HEK293 (cell line): ENCODE results near the gene NOTCH3.

Experiments used
- CTCF ChIA-PET: fragments of 350-600 bp; formaldehyde crosslinking; extraction: SDS; loops from one replicate; lab custom pipeline; 2021; ENCODE audit warnings: antibody characterized with exemption; lab: Yijun Ruan, JAX
- POLR2A ChIA-PET: fragments of 300-600 bp; formaldehyde crosslinking; extraction: SDS; loops from one replicate; lab custom pipeline; 2020; ENCODE audit warnings: antibody characterized with exemption, inconsistent platforms; lab: Yijun Ruan, JAX
- H3K27ac ChIP-seq: fragments of 200-500 bp; sonication (Bioruptor generic); 2 replicates; pipeline ENCODE4 v1.5.1; 2014; ENCODE audit warnings: low read depth, low read length, control low read depth, inconsistent platforms; ENCODE audit errors: extremely low read depth
- H3K36me3 ChIP-seq, 2 experiments: fragments of 200-500 bp in 1 of 2; sonication (Bioruptor generic) in 1 of 2; 1 replicate in 1 of 2; 2 replicates in 1 of 2; pipeline ENCODE4 v1.5.1; 2014 to 2017; ENCODE audit warnings: inconsistent platforms in 2 of 2, low read length in 2 of 2; ENCODE audit not compliant: control insufficient read depth in 2 of 2, insufficient read depth in 1 of 2
- H3K4me1 ChIP-seq: fragments of 200-500 bp; sonication (Bioruptor generic); 2 replicates; pipeline ENCODE4 v1.5.1; 2014; ENCODE audit warnings: mild to moderate bottlenecking, low read length, inconsistent platforms; ENCODE audit not compliant: control insufficient read depth, insufficient read depth
- H3K4me3 ChIP-seq: 2 replicates; pipeline ENCODE4 v1.5.1; 2011; ENCODE audit warnings: low read depth, mild to moderate bottlenecking, control low read depth, low read length, moderate library complexity
- H3K9me3 ChIP-seq: fragments of 200-500 bp; sonication (Bioruptor generic); 2 replicates; pipeline ENCODE4 v1.5.1; 2014; ENCODE audit warnings: low read depth, low read length, inconsistent platforms; ENCODE audit not compliant: control insufficient read depth, insufficient read depth
- AEBP2 ChIP-seq: fragments of 450-650 bp; formaldehyde crosslinking; IDR thresholded peaks from 2 replicates; pipeline ENCODE4 v1.5.1; 2016; ENCODE audit warnings: missing biosample characterization, missing genetic modification characterization, borderline replicate concordance
- GLIS1 ChIP-seq: fragments of 450-650 bp; formaldehyde crosslinking; IDR thresholded peaks from 2 replicates; pipeline ENCODE4 v1.5.1; 2016; ENCODE audit warnings: missing biosample characterization, missing genetic modification characterization
- OSR2 ChIP-seq: fragments of 450-650 bp; formaldehyde crosslinking; IDR thresholded peaks from 2 replicates; pipeline ENCODE4 v1.5.1; 2016; ENCODE audit warnings: missing biosample characterization, missing genetic modification characterization
- SCRT1 ChIP-seq: fragments of 450-650 bp; formaldehyde crosslinking; IDR thresholded peaks from 2 replicates; pipeline ENCODE4 v1.5.1; 2016; ENCODE audit warnings: missing biosample characterization, missing genetic modification characterization, borderline replicate concordance
- ZFP37 ChIP-seq: fragments of 450-650 bp; formaldehyde crosslinking; IDR thresholded peaks from 2 replicates; pipeline ENCODE4 v1.5.1; 2016; ENCODE audit warnings: missing biosample characterization, missing genetic modification characterization
- ZNF449 ChIP-seq: fragments of 450-650 bp; formaldehyde crosslinking; IDR thresholded peaks from 2 replicates; pipeline ENCODE4 v1.5.1; 2017; ENCODE audit warnings: missing biosample characterization, mild to moderate bottlenecking, missing genetic modification characterization, moderate library complexity
- ZNF530 ChIP-seq: fragments of 450-650 bp; formaldehyde crosslinking; IDR thresholded peaks from 2 replicates; pipeline ENCODE4 v1.5.1; 2016; ENCODE audit warnings: low read depth, missing biosample characterization, missing genetic modification characterization
- ZNF580 ChIP-seq: fragments of 450-650 bp; formaldehyde crosslinking; IDR thresholded peaks from 2 replicates; pipeline ENCODE4 v1.5.1; 2016; ENCODE audit warnings: missing biosample characterization, missing genetic modification characterization
- ZNF600 ChIP-seq: fragments of 450-650 bp; formaldehyde crosslinking; IDR thresholded peaks from 2 replicates; pipeline ENCODE4 v1.5.1; 2016; ENCODE audit warnings: missing biosample characterization, missing genetic modification characterization
- ZNF654 ChIP-seq: fragments of 450-650 bp; formaldehyde crosslinking; IDR thresholded peaks from 2 replicates; pipeline ENCODE4 v1.5.1; 2016; ENCODE audit warnings: low read depth, missing biosample characterization, missing genetic modification characterization
- ZNF664 ChIP-seq: fragments of 450-650 bp; formaldehyde crosslinking; IDR thresholded peaks from 2 replicates; pipeline ENCODE4 v1.5.1; 2016; ENCODE audit warnings: missing biosample characterization, missing genetic modification characterization
- ZNF670 ChIP-seq: fragments of 450-650 bp; formaldehyde crosslinking; IDR thresholded peaks from 2 replicates; pipeline ENCODE4 v1.5.1; 2016; ENCODE audit warnings: missing biosample characterization, missing genetic modification characterization, low read depth
- ZNF692 ChIP-seq: fragments of 450-650 bp; formaldehyde crosslinking; IDR thresholded peaks from 2 replicates; pipeline ENCODE4 v1.5.1; 2016; ENCODE audit warnings: missing biosample characterization, missing genetic modification characterization
- ZNF701 ChIP-seq: fragments of 450-650 bp; formaldehyde crosslinking; IDR thresholded peaks from 2 replicates; pipeline ENCODE4 v1.5.1; 2016; ENCODE audit warnings: missing biosample characterization, missing genetic modification characterization
- ZNF837 ChIP-seq: fragments of 450-650 bp; formaldehyde crosslinking; IDR thresholded peaks from 2 replicates; pipeline ENCODE4 v1.5.1; 2016; ENCODE audit warnings: missing biosample characterization, missing genetic modification characterization
- ZSCAN4 ChIP-seq: fragments of 450-650 bp; formaldehyde crosslinking; IDR thresholded peaks from 2 replicates; pipeline ENCODE4 v1.5.1; 2017; ENCODE audit warnings: missing biosample characterization, missing genetic modification characterization
- ZSCAN5A ChIP-seq: fragments of 450-650 bp; formaldehyde crosslinking; IDR thresholded peaks from 2 replicates; pipeline ENCODE4 v1.5.1; 2016; ENCODE audit warnings: missing biosample characterization, missing genetic modification characterization

NOTCH3 gene

GRCh38 chr19:15161028-15161984, 39.5 kb downstream of the NOTCH3 start:
- Histone ChIP-seq H3K27ac (no peak overlapping the region), H3K4me1 (no peaks in the 10 kb centered on the region), H3K9me3 (no peaks in the 10 kb centered on the region), H3K36me3 (peaks cover 14 to 40% of the 10 kb centered on the region in 2 experiments; a peak in 2 of 3 replicates), H3K4me3 (no peak overlapping the region)
- ChIA-PET POLR2A (no interaction called here), CTCF (interaction anchor here (0.6 to 1.4 kb wide), 9 partner anchors 9 to 444 kb away, joined by 3 to 7 read pairs (median 3); no protein-coding TSS in a partner anchor)
- 0 out of 2 replicates have a peak, but pooled peaks have one; percentile 29 for TF ChIP-seq ZNF692 (tag by site-specific recombination)
- TF ChIP-seq ZNF449, result no peak
- peak; percentile 24; the same call in 1 of the 2 replicates for TF ChIP-seq ZNF654 (tag by site-specific recombination)

GRCh38 chr19:15159251-15159650, 41.5 kb downstream of the NOTCH3 start:
- Histone ChIP-seq H3K27ac (no peak overlapping the region), H3K4me3 (no peak overlapping the region), H3K9me3 (no peaks in the 10 kb centered on the region), H3K4me1 (no peaks in the 10 kb centered on the region), H3K36me3 (peaks cover 6 to 21% of the 10 kb centered on the region in 2 experiments; a peak in 2 of 3 replicates)
- ChIA-PET CTCF (interaction anchor here (0.8 to 1.5 kb wide), 8 partner anchors 9 to 396 kb away, joined by 3 to 6 read pairs (median 5); no protein-coding TSS in a partner anchor), POLR2A (no interaction called here)
- TF ChIP-seq ZNF580 (no peak), ZSCAN4 (tag by site-specific recombination) (no peak), ZNF664 (tag by site-specific recombination) (no peak), OSR2 (tag by site-specific recombination) (no peak), ZNF701 (no peak)

- no peak for TF ChIP-seq ZNF530 (tag by site-specific recombination)
- no peak for TF ChIP-seq ZNF670 (tag by site-specific recombination)
- TF ChIP-seq ZNF600 (tag by site-specific recombination), result no peak
- TF ChIP-seq AEBP2, result no peak
- no peak for TF ChIP-seq ZSCAN5A (tag by site-specific recombination)
- no peak for TF ChIP-seq ZNF449
- TF ChIP-seq GLIS1 (tag by site-specific recombination), result no peak
- TF ChIP-seq ZFP37 (tag by site-specific recombination), result no peak
- TF ChIP-seq ZNF837 (tag by site-specific recombination), result no peak
- TF ChIP-seq SCRT1, result no peak
- POLR2A ChIA-PET, result no interaction called here
- Histone ChIP-seq H3K27ac (no peak overlapping the region), H3K36me3 (no peaks in the 10 kb centered on the region), H3K9me3 (no peaks in the 10 kb centered on the region), H3K4me1 (no peaks in the 10 kb centered on the region), H3K4me3 (no peak overlapping the region)
- CTCF ChIA-PET, result interaction anchor here (0.9 kb wide), 1 partner anchor 64 kb away, joined by 4 read pairs; no protein-coding TSS in a partner anchor
Observed at GRCh38 chr19:15156391-15156790, 44.4 kb downstream of the NOTCH3 start.
